Measurements from ENCODE around the gene MAP2K5. TPM values are rescaled to one million over a fixed set of nuclear protein-coding genes. Genes with fewer than 3 reads are reported as not detected.

Gene MAP2K5
- total and polyA plus RNA-seq, 4 donors: 3.8 to 6.4 (median 5.6) TPM

DNA sequence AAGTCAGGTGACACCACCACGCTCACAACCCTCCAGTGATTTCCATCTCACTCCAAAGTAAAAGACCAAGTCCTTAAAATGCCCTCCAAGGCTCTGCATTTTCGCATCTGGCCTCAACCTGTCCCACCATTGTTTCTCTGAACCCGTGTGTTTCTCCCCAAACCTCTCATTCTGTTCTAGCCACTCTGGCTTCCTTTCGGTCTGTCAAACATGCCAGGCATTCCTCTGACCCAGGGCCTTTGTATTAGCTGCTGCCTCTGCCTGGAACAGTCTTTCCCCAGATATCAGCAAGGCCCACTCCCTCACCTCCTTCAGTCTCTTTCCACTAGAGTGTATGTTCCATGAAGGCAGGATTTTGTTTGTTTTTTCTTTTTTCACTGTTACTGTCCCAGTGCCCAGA, 16.0 kb downstream of the MAP2K5 start:
- no peak for DNase-seq (ENCODE audit: low spot score)
- TF ChIP-seq HNF4A (conservative IDR thresholded peaks at IDR 0.05): no peak
- TF ChIP-seq, protein P1, sequence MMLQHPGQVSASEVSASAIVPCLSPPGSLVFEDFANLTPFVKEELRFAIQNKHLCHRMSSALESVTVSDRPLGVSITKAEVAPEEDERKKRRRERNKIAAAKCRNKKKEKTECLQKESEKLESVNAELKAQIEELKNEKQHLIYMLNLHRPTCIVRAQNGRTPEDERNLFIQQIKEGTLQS (IDR thresholded peaks at IDR 0.05): no peak
- TF ChIP-seq HNF4G (IDR thresholded peaks at IDR 0.05): no peak
- TF ChIP-seq, protein P2, sequence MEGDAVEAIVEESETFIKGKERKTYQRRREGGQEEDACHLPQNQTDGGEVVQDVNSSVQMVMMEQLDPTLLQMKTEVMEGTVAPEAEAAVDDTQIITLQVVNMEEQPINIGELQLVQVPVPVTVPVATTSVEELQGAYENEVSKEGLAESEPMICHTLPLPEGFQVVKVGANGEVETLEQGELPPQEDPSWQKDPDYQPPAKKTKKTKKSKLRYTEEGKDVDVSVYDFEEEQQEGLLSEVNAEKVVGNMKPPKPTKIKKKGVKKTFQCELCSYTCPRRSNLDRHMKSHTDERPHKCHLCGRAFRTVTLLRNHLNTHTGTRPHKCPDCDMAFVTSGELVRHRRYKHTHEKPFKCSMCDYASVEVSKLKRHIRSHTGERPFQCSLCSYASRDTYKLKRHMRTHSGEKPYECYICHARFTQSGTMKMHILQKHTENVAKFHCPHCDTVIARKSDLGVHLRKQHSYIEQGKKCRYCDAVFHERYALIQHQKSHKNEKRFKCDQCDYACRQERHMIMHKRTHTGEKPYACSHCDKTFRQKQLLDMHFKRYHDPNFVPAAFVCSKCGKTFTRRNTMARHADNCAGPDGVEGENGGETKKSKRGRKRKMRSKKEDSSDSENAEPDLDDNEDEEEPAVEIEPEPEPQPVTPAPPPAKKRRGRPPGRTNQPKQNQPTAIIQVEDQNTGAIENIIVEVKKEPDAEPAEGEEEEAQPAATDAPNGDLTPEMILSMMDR (IDR thresholded peaks at IDR 0.05; ENCODE audit: low read depth, low read length, missing input control): no peak
- no peak for TF ChIP-seq RAD21 (IDR thresholded peaks at IDR 0.05)
- no peak for TF ChIP-seq EGR1 (IDR thresholded peaks at IDR 0.05; ENCODE audit: low read depth in 2 of 2)
- Histone ChIP-seq H3K4me3 (ENCODE audit: low read depth in 1 of 3, low read length in 3 of 3) (no peak overlapping the region), H3K9me3 (ENCODE audit: control insufficient read depth in 4 of 4, low read length in 3 of 4) (no peaks in the 10 kb centered on the region), H3K27ac (ENCODE audit: low read depth in 1 of 2, low read length in 2 of 2) (no peak overlapping the region), H3K4me1 (ENCODE audit: control insufficient read depth in 4 of 4, insufficient read depth in 4 of 4, low read length in 3 of 4) (no peaks in the 10 kb centered on the region), H3K27me3 (ENCODE audit: control insufficient read depth in 4 of 4, insufficient read depth in 4 of 4, low read length in 3 of 4) (no peaks in the 10 kb centered on the region), H3K9ac (ENCODE audit: low read depth in 1 of 2, low read length in 2 of 2) (no peak overlapping the region), H3K36me3 (ENCODE audit: control insufficient read depth in 4 of 4, insufficient read depth in 3 of 4, low read depth in 1 of 4, low read length in 3 of 4) (peaks cover 0 to 10% (median 3%) of the 10 kb centered on the region in 4 donors)
- WGBS: 97% methylated on average over 4 of the region's 4 CpGs

DNA sequence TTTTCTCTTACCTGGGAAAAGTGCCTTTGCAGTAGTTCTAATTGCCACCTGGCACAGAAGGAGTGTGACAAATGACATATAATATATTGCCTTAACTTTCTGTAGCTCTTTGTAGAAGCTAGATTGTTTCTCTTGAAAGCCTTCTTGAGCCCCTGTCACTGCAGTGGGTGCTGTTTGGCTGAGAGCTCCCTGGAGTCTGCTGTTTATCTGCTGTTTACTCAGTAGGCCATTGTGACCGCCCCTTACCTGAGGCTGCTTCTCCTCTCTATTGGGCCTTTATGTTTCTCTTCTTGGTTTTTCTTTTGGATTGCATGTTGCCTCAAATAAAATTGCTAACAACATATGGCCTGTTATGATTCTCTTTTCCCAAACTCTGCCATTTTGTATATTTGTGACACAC, 16.7 kb downstream of the MAP2K5 start:
- Histone ChIP-seq H3K36me3 (ENCODE audit: control insufficient read depth in 4 of 4, insufficient read depth in 3 of 4, low read depth in 1 of 4, low read length in 3 of 4) (peaks cover 0 to 12% (median 3%) of the 10 kb centered on the region in 4 donors), H3K9me3 (ENCODE audit: control insufficient read depth in 4 of 4, low read length in 3 of 4) (no peaks in the 10 kb centered on the region), H3K4me1 (ENCODE audit: control insufficient read depth in 4 of 4, insufficient read depth in 4 of 4, low read length in 3 of 4) (no peaks in the 10 kb centered on the region), H3K9ac (ENCODE audit: low read depth in 1 of 2, low read length in 2 of 2) (no peak overlapping the region), H3K27ac (ENCODE audit: low read depth in 1 of 2, low read length in 2 of 2) (no peak overlapping the region), H3K27me3 (ENCODE audit: control insufficient read depth in 4 of 4, insufficient read depth in 4 of 4, low read length in 3 of 4) (no peaks in the 10 kb centered on the region), H3K4me3 (ENCODE audit: low read depth in 1 of 3, low read length in 3 of 3) (no peak overlapping the region)
- WGBS: 93% methylated on average over 1 of the region's 1 CpG
- DNase-seq (ENCODE audit: low spot score): no peak
- no peak for TF ChIP-seq FOXA2 (IDR thresholded peaks at IDR 0.05)
- no peak for TF ChIP-seq RXRA (IDR thresholded peaks at IDR 0.05)
- TF ChIP-seq, protein P2 (IDR thresholded peaks at IDR 0.05; ENCODE audit: low read depth, low read length, missing input control): no peak
- TF ChIP-seq, protein P3, sequence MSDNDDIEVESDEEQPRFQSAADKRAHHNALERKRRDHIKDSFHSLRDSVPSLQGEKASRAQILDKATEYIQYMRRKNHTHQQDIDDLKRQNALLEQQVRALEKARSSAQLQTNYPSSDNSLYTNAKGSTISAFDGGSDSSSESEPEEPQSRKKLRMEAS (IDR thresholded peaks at IDR 0.05): no peak
- TF ChIP-seq, protein P4, sequence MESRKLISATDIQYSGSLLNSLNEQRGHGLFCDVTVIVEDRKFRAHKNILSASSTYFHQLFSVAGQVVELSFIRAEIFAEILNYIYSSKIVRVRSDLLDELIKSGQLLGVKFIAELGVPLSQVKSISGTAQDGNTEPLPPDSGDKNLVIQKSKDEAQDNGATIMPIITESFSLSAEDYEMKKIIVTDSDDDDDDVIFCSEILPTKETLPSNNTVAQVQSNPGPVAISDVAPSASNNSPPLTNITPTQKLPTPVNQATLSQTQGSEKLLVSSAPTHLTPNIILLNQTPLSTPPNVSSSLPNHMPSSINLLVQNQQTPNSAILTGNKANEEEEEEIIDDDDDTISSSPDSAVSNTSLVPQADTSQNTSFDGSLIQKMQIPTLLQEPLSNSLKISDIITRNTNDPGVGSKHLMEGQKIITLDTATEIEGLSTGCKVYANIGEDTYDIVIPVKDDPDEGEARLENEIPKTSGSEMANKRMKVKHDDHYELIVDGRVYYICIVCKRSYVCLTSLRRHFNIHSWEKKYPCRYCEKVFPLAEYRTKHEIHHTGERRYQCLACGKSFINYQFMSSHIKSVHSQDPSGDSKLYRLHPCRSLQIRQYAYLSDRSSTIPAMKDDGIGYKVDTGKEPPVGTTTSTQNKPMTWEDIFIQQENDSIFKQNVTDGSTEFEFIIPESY (IDR thresholded peaks at IDR 0.05): no peak
- TF ChIP-seq JUND (IDR thresholded peaks at IDR 0.05): no peak
- TF ChIP-seq HNF4A (conservative IDR thresholded peaks at IDR 0.05): no peak
- no peak for TF ChIP-seq NR2F2 (IDR thresholded peaks at IDR 0.05)
- TF ChIP-seq SP1 (IDR thresholded peaks at IDR 0.05): no peak
- TF ChIP-seq FOXA1 (IDR thresholded peaks at IDR 0.05): no peak
- TF ChIP-seq HNF4G (IDR thresholded peaks at IDR 0.05): no peak
- TF ChIP-seq YY1 (IDR thresholded peaks at IDR 0.05): no peak
- TF ChIP-seq TAF1 (conservative IDR thresholded peaks at IDR 0.05): no peak
- TF ChIP-seq EGR1 (IDR thresholded peaks at IDR 0.05; ENCODE audit: low read depth in 2 of 2): no peak
- TF ChIP-seq, protein P1 (IDR thresholded peaks at IDR 0.05): no peak
- TF ChIP-seq GABPA (IDR thresholded peaks at IDR 0.05 in 1 of 2, conservative IDR thresholded peaks at IDR 0.05 in 1 of 2): no peak
- TF ChIP-seq, protein P5, sequence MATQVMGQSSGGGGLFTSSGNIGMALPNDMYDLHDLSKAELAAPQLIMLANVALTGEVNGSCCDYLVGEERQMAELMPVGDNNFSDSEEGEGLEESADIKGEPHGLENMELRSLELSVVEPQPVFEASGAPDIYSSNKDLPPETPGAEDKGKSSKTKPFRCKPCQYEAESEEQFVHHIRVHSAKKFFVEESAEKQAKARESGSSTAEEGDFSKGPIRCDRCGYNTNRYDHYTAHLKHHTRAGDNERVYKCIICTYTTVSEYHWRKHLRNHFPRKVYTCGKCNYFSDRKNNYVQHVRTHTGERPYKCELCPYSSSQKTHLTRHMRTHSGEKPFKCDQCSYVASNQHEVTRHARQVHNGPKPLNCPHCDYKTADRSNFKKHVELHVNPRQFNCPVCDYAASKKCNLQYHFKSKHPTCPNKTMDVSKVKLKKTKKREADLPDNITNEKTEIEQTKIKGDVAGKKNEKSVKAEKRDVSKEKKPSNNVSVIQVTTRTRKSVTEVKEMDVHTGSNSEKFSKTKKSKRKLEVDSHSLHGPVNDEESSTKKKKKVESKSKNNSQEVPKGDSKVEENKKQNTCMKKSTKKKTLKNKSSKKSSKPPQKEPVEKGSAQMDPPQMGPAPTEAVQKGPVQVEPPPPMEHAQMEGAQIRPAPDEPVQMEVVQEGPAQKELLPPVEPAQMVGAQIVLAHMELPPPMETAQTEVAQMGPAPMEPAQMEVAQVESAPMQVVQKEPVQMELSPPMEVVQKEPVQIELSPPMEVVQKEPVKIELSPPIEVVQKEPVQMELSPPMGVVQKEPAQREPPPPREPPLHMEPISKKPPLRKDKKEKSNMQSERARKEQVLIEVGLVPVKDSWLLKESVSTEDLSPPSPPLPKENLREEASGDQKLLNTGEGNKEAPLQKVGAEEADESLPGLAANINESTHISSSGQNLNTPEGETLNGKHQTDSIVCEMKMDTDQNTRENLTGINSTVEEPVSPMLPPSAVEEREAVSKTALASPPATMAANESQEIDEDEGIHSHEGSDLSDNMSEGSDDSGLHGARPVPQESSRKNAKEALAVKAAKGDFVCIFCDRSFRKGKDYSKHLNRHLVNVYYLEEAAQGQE (IDR thresholded peaks at IDR 0.05): no peak
- no peak for TF ChIP-seq RAD21 (IDR thresholded peaks at IDR 0.05)

Measured in liver (tissue), 9 donors.